HG03354 (cell line): Measurements from ENCODE around the gene FRAT2.
A peak's percentile ranks its signal among the peaks of the same experiment; 100 is the strongest.
"Not testable (repeated sequence)": the region's sequence is repeated elsewhere in the genome, so short reads cannot be mapped to it uniquely, and the experiment has no call there.

ENCODE experiments used
- ATAC-seq: cut with Tn5 transposase; IDR thresholded peaks from one replicate; pipeline ENCODE4 v1.9.1; 2021; ENCODE audit warnings: mild to moderate bottlenecking; ENCODE audit not compliant: unreplicated experiment, poor library complexity, severe bottlenecking

Gene FRAT2

DNA sequence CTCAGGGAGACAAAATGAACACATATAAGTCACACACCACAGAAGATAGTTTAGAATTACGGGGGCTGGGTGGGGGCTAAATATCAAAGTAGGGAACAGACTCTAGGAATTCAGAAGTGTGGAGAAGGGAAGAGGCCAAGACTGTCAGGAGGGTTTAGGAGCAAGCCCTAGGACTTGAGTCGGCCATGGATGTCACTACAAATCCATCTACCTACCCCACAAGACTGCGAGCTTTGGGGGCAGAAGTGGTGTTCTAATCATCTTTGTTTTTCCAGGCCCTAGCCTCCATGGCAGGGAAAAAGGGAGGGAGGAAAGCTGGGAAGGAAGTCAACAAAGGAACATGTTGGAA lies 36.3 kb downstream of the FRAT2 start:
- ATAC-seq = no peak

DNA sequence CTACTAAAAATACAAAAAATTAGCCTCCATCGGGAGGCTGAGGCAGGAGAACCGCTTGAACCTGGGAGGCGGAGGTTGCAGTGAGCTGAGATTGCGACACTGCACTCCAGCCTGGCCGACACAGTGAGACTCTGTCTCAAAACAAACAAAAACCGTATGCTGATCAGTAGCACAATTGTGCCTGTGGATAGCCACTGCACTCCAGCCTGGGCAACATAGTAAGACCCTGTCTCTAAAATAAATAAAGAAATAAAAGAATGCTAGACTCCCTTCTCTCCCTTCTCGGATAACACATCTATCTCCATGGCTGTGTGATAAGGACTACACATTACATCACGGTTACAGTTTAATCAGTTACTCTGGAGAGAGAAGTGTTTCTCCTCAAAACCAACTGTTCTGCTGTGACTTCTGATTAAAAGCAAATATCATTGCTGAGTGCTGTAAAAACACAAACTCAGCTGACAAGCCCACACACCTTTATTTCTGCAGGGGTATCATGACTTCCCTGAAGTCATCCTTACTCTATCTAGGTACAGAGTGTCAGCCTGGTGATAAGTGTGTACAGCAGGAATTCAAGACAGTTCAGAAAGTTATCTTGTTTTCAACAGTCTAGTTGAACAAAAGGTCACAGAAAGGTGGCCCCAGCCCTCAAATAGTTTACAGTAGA lies 36.8 kb downstream of the FRAT2 start:
- no peak for ATAC-seq

DNA sequence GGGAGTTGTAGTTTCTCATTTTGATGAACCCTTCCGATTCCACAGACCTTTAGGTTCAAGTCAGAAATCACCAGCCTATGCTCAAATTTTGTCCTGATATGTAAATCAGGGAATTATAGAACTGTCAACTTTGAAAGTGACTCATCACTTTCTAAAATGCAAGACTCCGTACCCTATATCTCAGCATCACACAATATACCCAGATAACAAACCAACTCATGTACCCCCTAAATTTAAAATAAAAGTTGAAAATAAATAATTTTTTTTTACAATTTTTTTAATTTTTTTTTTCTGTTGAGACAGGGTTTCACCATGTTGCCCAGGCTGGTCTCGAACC lies 41.7 kb downstream of the FRAT2 start:
- ATAC-seq = no peak

DNA sequence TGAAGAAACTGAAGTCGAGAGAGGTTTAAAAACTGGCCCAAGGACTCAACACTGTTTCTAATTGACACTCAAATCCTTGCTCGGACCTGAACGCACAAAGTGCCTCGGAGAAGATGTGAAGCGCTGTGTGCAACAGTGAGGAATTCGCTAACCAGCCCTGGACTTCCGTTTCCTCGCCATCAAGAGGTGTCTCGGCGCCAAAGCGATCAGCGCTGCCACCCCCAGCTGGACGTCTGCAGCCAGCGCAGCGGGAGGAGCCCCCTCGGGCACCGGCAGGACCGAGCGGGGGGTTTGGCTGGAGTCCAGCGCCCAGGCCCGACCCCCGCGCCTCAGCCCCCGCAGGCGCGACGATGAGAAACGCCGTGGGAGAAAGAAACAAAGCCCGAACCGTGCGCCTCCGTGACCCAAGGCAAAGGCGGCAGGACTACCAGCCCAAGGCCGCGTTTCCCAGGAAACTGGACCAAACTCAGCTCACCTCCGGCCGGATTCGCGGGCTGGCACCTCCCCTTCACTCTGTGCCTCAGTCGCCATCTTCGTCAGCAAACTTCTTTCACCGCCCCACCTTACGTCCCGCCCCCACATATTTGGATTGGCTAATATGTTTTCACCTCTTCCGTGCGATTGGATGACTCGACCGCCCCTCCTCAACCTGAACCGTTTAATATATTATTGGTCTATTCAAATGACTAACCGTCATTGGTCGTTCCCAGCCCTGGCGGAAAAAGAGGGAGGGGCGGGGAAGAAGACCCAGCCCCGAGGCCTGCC lies 42.2 kb downstream of the FRAT2 start, which contains the start of gene ARHGAP19:
Gene ARHGAP19 (minus strand): TSS at position 541 of the 765 bp plus-strand sequence. CDS start 10 bp downstream, at position 531.
- peak; percentile 97 for ATAC-seq

- ATAC-seq = no peak
Observed at GRCh38 chr10:97291357-97292096, 43.0 kb downstream of the FRAT2 start.

DNA sequence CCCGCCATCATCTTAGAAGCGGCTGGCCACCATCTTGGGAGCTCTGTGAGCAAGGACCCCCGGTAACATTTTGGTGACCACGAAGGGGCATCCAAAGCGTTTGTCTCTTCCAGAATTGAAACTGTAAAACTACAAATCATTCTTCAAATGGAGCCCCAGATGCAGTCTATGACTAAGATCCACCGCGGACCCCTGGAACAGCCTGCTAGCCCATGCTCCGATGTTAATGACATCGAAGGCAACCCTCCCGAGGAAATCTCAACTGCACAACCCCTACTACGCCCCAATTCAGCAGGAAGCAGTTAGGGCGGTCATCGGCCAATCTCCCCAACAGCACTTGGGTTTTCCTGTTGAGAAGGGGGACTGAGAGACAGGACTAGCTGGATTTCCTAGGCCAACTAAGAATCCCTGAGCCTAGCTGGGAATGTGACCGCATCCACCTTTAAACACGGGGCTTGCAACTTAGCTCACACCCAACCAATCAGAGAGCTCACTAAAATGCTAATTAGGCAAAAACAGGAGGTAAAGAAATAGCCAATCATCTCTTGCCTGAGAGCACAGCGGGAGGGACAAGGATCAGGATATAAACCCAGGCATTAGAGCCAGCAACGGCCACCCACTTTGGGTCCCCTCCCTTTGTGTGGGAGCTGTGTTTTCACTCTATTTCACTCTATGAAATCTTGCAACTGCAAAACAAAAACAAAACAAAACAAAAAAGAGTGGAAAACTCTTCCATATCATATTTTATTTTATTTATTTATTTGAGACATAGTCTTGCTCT lies 43.8 kb downstream of the FRAT2 start:
- not testable (repeated sequence) for ATAC-seq

DNA sequence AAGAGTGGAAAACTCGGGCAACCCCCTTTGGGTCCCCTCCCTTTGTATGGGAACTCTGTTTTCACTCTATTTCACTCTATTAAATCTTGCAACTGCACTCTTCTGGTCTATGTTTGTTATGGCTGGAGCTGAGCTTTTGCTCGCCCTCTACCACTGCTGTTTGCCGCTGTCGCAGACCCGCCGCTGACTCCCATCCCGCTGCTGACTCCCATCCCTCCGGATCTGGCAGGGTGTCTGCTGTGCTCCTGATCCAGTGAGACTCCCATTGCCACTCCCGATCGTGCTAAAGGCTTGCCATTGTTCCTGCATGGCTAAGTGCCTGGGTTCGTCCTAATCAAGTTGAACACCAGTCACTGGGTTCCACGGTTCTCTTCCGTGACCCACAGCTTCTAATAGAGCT lies 44.5 kb downstream of the FRAT2 start:
- ATAC-seq = not testable (repeated sequence)
